Trophoblast cell (in vitro differentiated cells and primary cell): ENCODE data around the gene MFSD6.

Source experiments
- DNase-seq, 2 donors: peaks; one replicate each; pipeline ENCODE4 v3.0.0-alpha.2; 2016
- H2AFZ ChIP-seq: 2 replicates; pipeline ENCODE4 v1.6.1; 2013; ENCODE audit warnings: low read length, moderate library complexity, mild to moderate bottlenecking; ENCODE audit not compliant: insufficient read depth, poor library complexity
- H2AK5ac ChIP-seq: 2 replicates; pipeline ENCODE4 v1.6.1; 2013; ENCODE audit warnings: mild to moderate bottlenecking, low read length
- H2BK120ac ChIP-seq: 2 replicates; pipeline ENCODE4 v1.6.1; 2013; ENCODE audit warnings: low read length, mild to moderate bottlenecking, moderate library complexity; ENCODE audit not compliant: insufficient read depth, poor library complexity
- H2BK12ac ChIP-seq: 2 replicates; pipeline ENCODE4 v1.6.1; 2013; ENCODE audit warnings: mild to moderate bottlenecking, low read length, moderate library complexity
- H2BK5ac ChIP-seq: 2 replicates; pipeline ENCODE4 v1.6.1; 2013; ENCODE audit warnings: low read length, low read depth, moderate library complexity, mild to moderate bottlenecking; ENCODE audit not compliant: poor library complexity
- H3K14ac ChIP-seq: 2 replicates; pipeline ENCODE4 v1.6.1; 2013; ENCODE audit warnings: mild to moderate bottlenecking, low read length
- H3K18ac ChIP-seq: 2 replicates; pipeline ENCODE4 v1.6.1; 2013; ENCODE audit warnings: mild to moderate bottlenecking, low read length
- H3K23ac ChIP-seq: 2 replicates; pipeline ENCODE4 v1.6.1; 2013; ENCODE audit warnings: low read length
- H3K27ac ChIP-seq: 2 replicates; pipeline ENCODE4 v1.5.1; 2013; ENCODE audit warnings: low read depth, mild to moderate bottlenecking, inconsistent platforms, low read length, moderate library complexity
- H3K27me3 ChIP-seq: 2 replicates; pipeline ENCODE4 v1.6.1; 2013; ENCODE audit warnings: inconsistent platforms, mild to moderate bottlenecking, low read length, moderate library complexity; ENCODE audit not compliant: insufficient read depth
- H3K36me3 ChIP-seq, 2 experiments: 1 replicate in 1 of 2; 2 replicates in 1 of 2; pipeline ENCODE4 v1.6.1; 2013; ENCODE audit warnings: low read length in 2 of 2, mild to moderate bottlenecking in 2 of 2, moderate library complexity in 1 of 2; ENCODE audit not compliant: insufficient read depth in 2 of 2, control insufficient read depth in 1 of 2
- H3K4ac ChIP-seq: 2 replicates; pipeline ENCODE4 v1.6.1; 2013; ENCODE audit warnings: low read depth, mild to moderate bottlenecking, low read length, moderate library complexity
- H3K4me1 ChIP-seq, 2 experiments: 1 replicate in 1 of 2; 2 replicates in 1 of 2; pipeline ENCODE4 v1.6.1; 2013; ENCODE audit warnings: low read length in 2 of 2, mild to moderate bottlenecking in 2 of 2, moderate library complexity in 1 of 2; ENCODE audit not compliant: insufficient read depth in 2 of 2, control insufficient read depth in 1 of 2
- H3K4me2 ChIP-seq: 2 replicates; pipeline ENCODE4 v1.6.1; 2013; ENCODE audit warnings: inconsistent platforms, mild to moderate bottlenecking, low read length, moderate library complexity
- H3K4me3 ChIP-seq: 2 replicates; pipeline ENCODE4 v1.5.1; 2013; ENCODE audit warnings: mild to moderate bottlenecking, low read depth, low read length, inconsistent platforms
- H3K79me1 ChIP-seq: one replicate; pipeline ENCODE4 v1.6.1; 2013; ENCODE audit warnings: low read length
- H3K79me2 ChIP-seq: 2 replicates; pipeline ENCODE4 v1.6.1; 2013; ENCODE audit warnings: low read length, mild to moderate bottlenecking; ENCODE audit not compliant: control insufficient read depth, insufficient read depth, poor library complexity
- H3K9ac ChIP-seq: 2 replicates; pipeline ENCODE4 v1.6.1; 2013; ENCODE audit warnings: mild to moderate bottlenecking, low read length
- H3K9me3 ChIP-seq: 2 replicates; pipeline ENCODE4 v1.6.1; 2013; ENCODE audit warnings: low read depth, mild to moderate bottlenecking, control low read depth, inconsistent platforms, low read length; ENCODE audit not compliant: insufficient read depth
- H4K12ac ChIP-seq: 2 replicates; pipeline ENCODE4 v1.6.1; 2013; ENCODE audit warnings: low read depth, mild to moderate bottlenecking, low read length, moderate library complexity
- H4K8ac ChIP-seq: 2 replicates; pipeline ENCODE4 v1.6.1; 2013; ENCODE audit warnings: low read depth, mild to moderate bottlenecking, low read length, moderate library complexity
- H4K91ac ChIP-seq: one replicate; pipeline ENCODE4 v1.6.1; 2013; ENCODE audit warnings: low read depth, mild to moderate bottlenecking, low read length, moderate library complexity
- WGBS: extraction: QIAGEN DNeasy Blood & Tissue Kit; methylation state at CpG from one replicate; pipeline ENCODE4 v1.1.7; 2013; ENCODE audit warnings: missing lambda C conversion rate; ENCODE audit not compliant: insufficient read length, insufficient coverage; ENCODE audit errors: extremely low coverage; 5-methylcytosine and 5-hydroxymethylcytosine counted together

Gene MFSD6

GRCh38 chr2:190547886-190548285 lies 139.7 kb downstream of the MFSD6 start:
- DNase-seq = no peak
- no peak overlapping the region for H4K12ac ChIP-seq
- no peak overlapping the region for H4K91ac ChIP-seq
- H3K9ac ChIP-seq = no peak overlapping the region
- H3K4ac ChIP-seq = no peak overlapping the region
- H2BK12ac ChIP-seq = no peak overlapping the region
- no peaks in the 10 kb centered on the region for H3K9me3 ChIP-seq
- H2AK5ac ChIP-seq = no peak overlapping the region
- no peak overlapping the region for H3K14ac ChIP-seq
- H3K4me2 ChIP-seq = no peak overlapping the region
- no peak overlapping the region for H3K18ac ChIP-seq
- H3K79me2 ChIP-seq = no peaks in the 10 kb centered on the region
- no peak overlapping the region for H3K23ac ChIP-seq
- H3K36me3 ChIP-seq = no peaks in the 10 kb centered on the region
- H2BK5ac ChIP-seq = no peak overlapping the region
- no peak overlapping the region for H2BK120ac ChIP-seq
- H3K4me1 ChIP-seq = no peaks in the 10 kb centered on the region
- H3K79me1 ChIP-seq = no peaks in the 10 kb centered on the region
- H3K4me3 ChIP-seq = no peak overlapping the region
- H3K27me3 ChIP-seq = no peaks in the 10 kb centered on the region
- no peak overlapping the region for H3K27ac ChIP-seq
- no peak overlapping the region for H4K8ac ChIP-seq
- no peak overlapping the region for H2AFZ ChIP-seq

DNA sequence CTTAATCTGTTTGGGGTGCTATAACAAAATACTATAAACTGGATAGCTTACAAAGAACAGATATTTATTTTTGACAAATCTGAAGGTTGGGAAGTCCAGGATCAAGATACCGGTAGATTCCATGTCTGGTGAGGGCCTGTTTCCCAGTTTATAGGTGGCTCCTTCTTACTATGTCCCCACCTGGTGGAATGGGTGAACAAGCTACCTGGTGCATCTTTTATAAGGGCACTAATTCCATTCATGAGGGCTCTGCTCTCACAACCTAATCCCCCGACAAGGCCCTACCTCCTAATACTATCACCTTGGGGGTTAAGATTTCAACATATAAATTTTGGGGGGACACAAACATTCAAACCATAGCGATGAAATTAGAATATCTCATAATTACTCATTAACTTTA lies 142.0 kb downstream of the MFSD6 start:
- peaks cover 0 to 2% of the 10 kb centered on the region in 2 experiments for H3K4me1 ChIP-seq
- H3K9me3 ChIP-seq = peaks cover 5% of the 10 kb centered on the region
- no peak overlapping the region for H2BK5ac ChIP-seq
- no peak overlapping the region for H3K4ac ChIP-seq
- H3K27me3 ChIP-seq = no peaks in the 10 kb centered on the region
- no peak overlapping the region for H3K27ac ChIP-seq
- H2AK5ac ChIP-seq = no peak overlapping the region
- H3K14ac ChIP-seq = no peak overlapping the region
- WGBS = no CpG with 5 or more reads among the region's 3 CpGs
- no peaks in the 10 kb centered on the region for H3K79me1 ChIP-seq
- H4K12ac ChIP-seq = no peak overlapping the region
- H3K4me3 ChIP-seq = no peak overlapping the region
- H4K8ac ChIP-seq = no peak overlapping the region
- no peak overlapping the region for H2BK120ac ChIP-seq
- H3K79me2 ChIP-seq = no peaks in the 10 kb centered on the region
- no peak overlapping the region for H3K18ac ChIP-seq
- H3K23ac ChIP-seq = no peak overlapping the region
- H3K9ac ChIP-seq = no peak overlapping the region
- no peak overlapping the region for H2BK12ac ChIP-seq
- no peak overlapping the region for H3K4me2 ChIP-seq
- no peak for DNase-seq
- H2AFZ ChIP-seq = no peak overlapping the region
- H4K91ac ChIP-seq = no peak overlapping the region
- H3K36me3 ChIP-seq = no peaks in the 10 kb centered on the region
